Measurements from ENCODE around the gene TNNT2. TPM values are rescaled to one million over a fixed set of nuclear protein-coding genes. Genes with fewer than 3 reads are reported as not detected.

The TNNT2 gene
- total and polyA plus RNA-seq, 2 of the 13 experiments (the other 11 are each of a cell fraction or from before 2014, with no cell fraction given), result 0.20 to 0.63 TPM

- TF ChIP-seq, protein P1, sequence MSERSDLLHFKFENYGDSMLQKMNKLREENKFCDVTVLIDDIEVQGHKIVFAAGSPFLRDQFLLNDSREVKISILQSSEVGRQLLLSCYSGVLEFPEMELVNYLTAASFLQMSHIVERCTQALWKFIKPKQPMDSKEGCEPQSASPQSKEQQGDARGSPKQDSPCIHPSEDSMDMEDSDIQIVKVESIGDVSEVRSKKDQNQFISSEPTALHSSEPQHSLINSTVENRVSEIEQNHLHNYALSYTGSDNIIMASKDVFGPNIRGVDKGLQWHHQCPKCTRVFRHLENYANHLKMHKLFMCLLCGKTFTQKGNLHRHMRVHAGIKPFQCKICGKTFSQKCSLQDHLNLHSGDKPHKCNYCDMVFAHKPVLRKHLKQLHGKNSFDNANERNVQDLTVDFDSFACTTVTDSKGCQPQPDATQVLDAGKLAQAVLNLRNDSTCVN (CRISPR knock-in tag; IDR thresholded peaks at IDR 0.05; ENCODE audit: borderline replicate concordance), result no peak
Measured at GRCh38 chr1:201336711-201337450, 40.6 kb downstream of the TNNT2 start (continued).

- no TSS peak for BruUV-seq (replicated peaks)
- H3K4me1 ChIP-seq (ENCODE audit: insufficient read depth, low read length), result no peaks in the 10 kb centered on the region
- ChIA-PET POLR2A (no interaction called here), CTCF (ENCODE audit: low intra/inter-chr PET ratio, low total read pairs) (no interaction called here)
- no peak overlapping the region for H3K27ac ChIP-seq (ENCODE audit: extremely low read length, insufficient read depth, low read length)
- H3K79me2 ChIP-seq (ENCODE audit: insufficient read depth, low read length), result no peaks in the 10 kb centered on the region
- 0% methylated on average over 1 of the region's 3 CpGs for WGBS (ENCODE audit: low lambda C conversion rate)
- H2AFZ ChIP-seq (ENCODE audit: low read length), result no peak overlapping the region
- H3K4me2 ChIP-seq (ENCODE audit: low read depth, low read length), result no peak overlapping the region
- FAIRE-seq (no peak), ATAC-seq (no peak), DNase-seq (ENCODE audit: low spot score) (no peak)
- peaks cover 0 to 5% of the 10 kb centered on the region in 2 experiments; a peak in 1 of 5 replicates for H3K27me3 ChIP-seq (ENCODE audit: control insufficient read depth in 1 of 2, insufficient read depth in 2 of 2, low read length in 2 of 2)
- no peak overlapping the region for H3K4me3 ChIP-seq (replicated peaks in 1 of 3; ENCODE audit: insufficient read depth in 1 of 3, low read depth in 2 of 3, low read length in 3 of 3)
- H4K20me1 ChIP-seq (ENCODE audit: insufficient read depth, low read length), result no peaks in the 10 kb centered on the region
- intact Hi-C loops (cut with micrococcal nuclease; ENCODE audit: unreplicated experiment) (no loop called here), in situ Hi-C loops (cut with HindIII; ENCODE audit: extremely low pct_ligation_motif_present, low pct_unique_long_range_greater_than_20kb) (no loop called here)
- H3K9me3 ChIP-seq (ENCODE audit: low read length), result peaks cover 2% of the 10 kb centered on the region
- no peak for TF ChIP-seq PHF20 (CRISPR knock-in tag; IDR thresholded peaks at IDR 0.05)
- no peak for TF ChIP-seq SP5 (CRISPR knock-in tag; IDR thresholded peaks at IDR 0.05; ENCODE audit: borderline replicate concordance, low read depth)
- no peak for TF ChIP-seq KLF11 (CRISPR knock-in tag; IDR thresholded peaks at IDR 0.05)
- no peak for TF ChIP-seq MTF2 (CRISPR knock-in tag; IDR thresholded peaks at IDR 0.05; ENCODE audit: borderline replicate concordance)
- no peak for TF ChIP-seq TEAD3 (CRISPR knock-in tag; optimal IDR thresholded peaks at IDR 0.05; ENCODE audit: borderline replicate concordance)
- no peak for TF ChIP-seq HNF1B (CRISPR knock-in tag; IDR thresholded peaks at IDR 0.05)
- TF ChIP-seq TBL1XR1 (IDR thresholded peaks at IDR 0.05; ENCODE audit: borderline replicate concordance, low read length, partially characterized antibody), result no peak
- no peak for TF ChIP-seq SUZ12 (IDR thresholded peaks at IDR 0.05; ENCODE audit: low read depth, low read length)
- TF ChIP-seq MEF2D (CRISPR knock-in tag; IDR thresholded peaks at IDR 0.05), result no peak
- no peak for TF ChIP-seq SRSF9 (IDR thresholded peaks at IDR 0.05; ENCODE audit: borderline replicate concordance, insufficient read depth, low read depth, low read length, poor library complexity, severe bottlenecking)
- TF ChIP-seq NFRKB (IDR thresholded peaks at IDR 0.05), result no peak
- TF ChIP-seq ZFP37 (CRISPR knock-in tag; IDR thresholded peaks at IDR 0.05; ENCODE audit: borderline replicate concordance), result no peak
- TF ChIP-seq ZNF577 (CRISPR knock-in tag; IDR thresholded peaks at IDR 0.05; ENCODE audit: borderline replicate concordance, low read depth), result no peak
- TF ChIP-seq SMARCC2 (IDR thresholded peaks at IDR 0.05), result no peak
- TF ChIP-seq ZNF230 (CRISPR knock-in tag; IDR thresholded peaks at IDR 0.05), result no peak
- no peak for TF ChIP-seq TARDBP (CRISPR knock-in tag; IDR thresholded peaks at IDR 0.05)
- TF ChIP-seq MXD3 (CRISPR knock-in tag; IDR thresholded peaks at IDR 0.05), result no peak
- H3K9ac ChIP-seq (ENCODE audit: insufficient read depth, low read depth, low read length), result no peak overlapping the region
- no peaks in the 10 kb centered on the region for H3K36me3 ChIP-seq (replicated peaks in 1 of 2; ENCODE audit: control insufficient read depth in 1 of 2, insufficient read depth in 2 of 2, low read length in 2 of 2)
Measured at GRCh38 chr1:201335901-201336300, 41.6 kb downstream of the TNNT2 start.
